H7 (cell line): Measurements from ENCODE around the gene HNF1A. TPM values are rescaled to one million over a fixed set of nuclear protein-coding genes. Genes with fewer than 3 reads are reported as not detected.

Experiments used
- total RNA-seq: library from RNA; depleted of rRNA; stranded (reverse); fragments of >200 nt; shearing (Covaris generic); gene quantifications from 2 replicates; pipeline ENCODE4 v1.2.3, GENCODE V29; 2014; rRNA removed

HNF1A gene
- total RNA-seq, 1 experiment from 2014 or later: not detected

Other genes with a start within 250 kb of the HNF1A start
- gene SPPL3, start 74.2 kb upstream of the HNF1A start, total RNA-seq: 9.0 and 9.5 TPM in 2 replicates
- gene C12orf43, start 37.9 kb downstream of the HNF1A start, total RNA-seq: 11.8 and 15.0 TPM in 2 replicates
- gene OASL, start 60.7 kb downstream of the HNF1A start, total RNA-seq: not detected in 2 replicates
- gene P2RX7, start 154.3 kb downstream of the HNF1A start, total RNA-seq: 0.07 TPM in 1 of 2 replicates, not detected in the other
- 11.1 and 12.6 TPM in 2 replicates for gene P2RX4, start 231.6 kb downstream of the HNF1A start, total RNA-seq